ENCODE data around the gene CLCF1. TPM values are rescaled to one million over a fixed set of nuclear protein-coding genes. Genes with fewer than 3 reads are reported as not detected.

Gene CLCF1
- total RNA-seq, 1 experiment from 2014 or later: 2.1 TPM

GRCh38 chr11:67368621-67369020 lies 4.8 kb downstream of the CLCF1 start:
- no peak for TF ChIP-seq CTCF (conservative IDR thresholded peaks at IDR 0.05)
- Histone ChIP-seq H3K9me3 (ENCODE audit: control insufficient read depth, low read depth, low read length) (no peaks in the 10 kb centered on the region), H3T11ph (ENCODE audit: low read length) (no peak overlapping the region), H3K4me2 (ENCODE audit: insufficient read depth, insufficient read length, low read length) (no peak overlapping the region), H2BK20ac (ENCODE audit: low read depth, low read length, poor library complexity, severe bottlenecking) (no peak overlapping the region), H3K56ac (ENCODE audit: insufficient read length, low read depth, low read length) (no peak overlapping the region), H3K79me2 (ENCODE audit: insufficient read depth, low read length) (no peaks in the 10 kb centered on the region), H4K91ac (ENCODE audit: insufficient read length, low read depth, low read length) (no peak overlapping the region), H3K9ac (ENCODE audit: extremely low read depth, insufficient read length, low read length) (no peak overlapping the region), H3K27me3 (ENCODE audit: insufficient read depth, low read length) (no peaks in the 10 kb centered on the region; the same call in 1 of the 2 replicates), H4K5ac (ENCODE audit: insufficient read length, low read depth, low read length) (no peak overlapping the region), H2AFZ (ENCODE audit: low read length) (no peak overlapping the region), H3K18ac (ENCODE audit: insufficient read length, low read depth, low read length) (no peak overlapping the region), H2BK5ac (ENCODE audit: insufficient read length, low read length) (no peak overlapping the region), H3K79me1 (ENCODE audit: insufficient read depth, low read depth, low read length, poor library complexity, severe bottlenecking) (no peaks in the 10 kb centered on the region), H3K23me2 (ENCODE audit: insufficient read length, low read depth, low read length, poor library complexity, severe bottlenecking) (peaks cover 15% of the 10 kb centered on the region), H3K4ac (ENCODE audit: low read depth, low read length) (no peak overlapping the region), H3K23ac (ENCODE audit: insufficient read length, low read depth, low read length) (no peak overlapping the region), H2BK120ac (ENCODE audit: low read depth, low read length, poor library complexity, severe bottlenecking) (no peak overlapping the region), H2BK12ac (ENCODE audit: insufficient read length, low read depth, low read length) (no peak overlapping the region), H2AK5ac (ENCODE audit: insufficient read length, low read length) (no peak overlapping the region), H4K8ac (replicated peaks; ENCODE audit: insufficient read length, low read depth, low read length) (no peak overlapping the region), H4K20me1 (ENCODE audit: control insufficient read depth, insufficient read depth, insufficient read length) (peaks cover 3% of the 10 kb centered on the region), H3K27ac (ENCODE audit: insufficient read length, low read depth, low read length) (no peak overlapping the region), H3K14ac (ENCODE audit: insufficient read depth, low read length) (no peak overlapping the region), H2BK15ac (ENCODE audit: low read depth, low read length) (no peak overlapping the region), H3K4me1 (ENCODE audit: insufficient read depth, low read length) (peaks cover 7% of the 10 kb centered on the region; the same call in 1 of the 2 replicates)
- Mint-ChIP-seq H3K27ac (no peak overlapping the region; a peak in 1 of 7 replicates), H3K4me3 (no peak overlapping the region), H3K36me3 (ENCODE audit: insufficient read depth in 1 of 3, low read depth in 3 of 3) (no peaks in the 10 kb centered on the region; a peak in 1 of 7 replicates), H3K9me3 (no peaks in the 10 kb centered on the region), H3K4me1 (peaks cover 34 to 36% of the 10 kb centered on the region in 2 experiments), H3K27me3 (ENCODE audit: low read depth) (peaks cover 67% of the 10 kb centered on the region)
- no peak for DNase-seq
- WGBS (ENCODE audit: extremely low coverage, insufficient read length, low lambda C conversion rate): no CpG with 5 or more reads among the region's 3 CpGs

All from H9 (cell line).